Breast epithelium (tissue), 4 donors: ENCODE data around the gene ESPNL. TPM values are rescaled to one million over a fixed set of nuclear protein-coding genes. Genes with fewer than 3 reads are reported as not detected.

Experiments
- DNase-seq, 2 donors: peaks; one replicate each; pipeline ENCODE4 v3.0.0-alpha.2; 2019; ENCODE audit warnings: low spot score in 2 of 2
- H3K27ac ChIP-seq, 2 donors: fragments of 200-600 bp; sonication (generic) in 1 of 2; one replicate each; pipeline ENCODE4 v1.5.1; 2016 to 2019; ENCODE audit warnings: mild to moderate bottlenecking in 1 of 2
- H3K27me3 ChIP-seq, 2 donors: fragments of 200-600 bp; sonication (generic) in 1 of 2; one replicate each; pipeline versions ENCODE4 v1.5.1 to v1.6.0; 2017 to 2019; ENCODE audit warnings: control low read depth in 1 of 2, mild to moderate bottlenecking in 1 of 2
- H3K36me3 ChIP-seq: fragments of 200-600 bp; one replicate; pipeline ENCODE4 v1.5.1; 2019
- H3K4me1 ChIP-seq, 2 donors: fragments of 200-600 bp; sonication (generic); one replicate each; pipeline ENCODE4 v1.5.1; 2016 to 2019; ENCODE audit warnings: control low read depth in 1 of 2
- H3K4me3 ChIP-seq, 3 donors: fragments of 200-600 bp; sonication (generic); 1 replicate in 2 of 3; 2 replicates in 1 of 3; pipeline ENCODE4 v1.5.1; 2016 to 2019; ENCODE audit warnings: mild to moderate bottlenecking in 3 of 3, moderate library complexity in 2 of 3
- H3K9me3 ChIP-seq, 2 donors: fragments of 200-600 bp; sonication (generic) in 1 of 2; one replicate each; pipeline ENCODE4 v1.5.1; 2016 to 2019; ENCODE audit warnings: control low read depth in 1 of 2
- CTCF ChIP-seq, 3 donors: fragments of 450-650 bp; IDR thresholded peaks; one replicate each; pipeline ENCODE4 v1.5.1; 2016 to 2017; ENCODE audit warnings: antibody characterized with exemption in 3 of 3, mild to moderate bottlenecking in 3 of 3, moderate library complexity in 3 of 3
- POLR2A ChIP-seq: fragments of 450-650 bp; IDR thresholded peaks from one replicate; pipeline ENCODE4 v1.6.1; 2016; ENCODE audit warnings: antibody characterized with exemption, mild to moderate bottlenecking, moderate library complexity
- POLR2AphosphoS5 ChIP-seq, 3 donors: sonication (generic); formaldehyde crosslinking; IDR thresholded peaks; one replicate each; pipeline ENCODE4 v1.6.1; 2017; ENCODE audit warnings: antibody characterized with exemption in 3 of 3
- intact Hi-C: fragments of 100-400 bp; cut with DNase I; formaldehyde crosslinking; loops from one replicate; pipeline ENCODE4 v1.15.1; 2023; ENCODE audit warnings: low total_unique reads
- total RNA-seq, 3 donors: library from RNA; depleted of rRNA; stranded (reverse); fragments of >200 nt; gene quantifications; one replicate each; pipeline ENCODE4 v1.1.0, GENCODE V29; 2016

The ESPNL gene
- total RNA-seq, 3 donors from 2014 or later: 0.15 to 1.3 (median 0.64) TPM

- intact Hi-C loops: no loop called here
- TF ChIP-seq CTCF (IDR thresholded peaks at IDR 0.05) (no peak), POLR2A (no peak), POLR2AphosphoS5 (IDR thresholded peaks at IDR 0.05) (no peak)
- Histone ChIP-seq H3K36me3 (no peaks in the 10 kb centered on the region), H3K27ac (no peak overlapping the region), H3K4me1 (no peaks in the 10 kb centered on the region), H3K4me3 (no peak overlapping the region), H3K27me3 (no peaks in the 10 kb centered on the region), H3K9me3 (no peaks in the 10 kb centered on the region)
- no peak for DNase-seq
These were observed 15.4 kb upstream of the ESPNL start for GRCh38 chr2:238084761-238085160.

GRCh38 chr2:238085899-238086298 is 14.2 kb upstream of the ESPNL start:
- intact Hi-C loops: no loop called here
- no peaks in the 10 kb centered on the region for H3K36me3 ChIP-seq
- no peaks in the 10 kb centered on the region for H3K4me1 ChIP-seq
- no peak overlapping the region for H3K27ac ChIP-seq
- no peak for TF ChIP-seq POLR2A
- TF ChIP-seq POLR2AphosphoS5 (IDR thresholded peaks at IDR 0.05): no peak
- no peak for TF ChIP-seq CTCF (IDR thresholded peaks at IDR 0.05)
- no peaks in the 10 kb centered on the region for H3K27me3 ChIP-seq
- DNase-seq: no peak
- no peak overlapping the region for H3K4me3 ChIP-seq
- no peaks in the 10 kb centered on the region for H3K9me3 ChIP-seq

GRCh38 chr2:238087211-238087610 is 12.9 kb upstream of the ESPNL start:
- Histone ChIP-seq H3K27me3 (no peaks in the 10 kb centered on the region), H3K27ac (no peak overlapping the region), H3K4me3 (no peak overlapping the region), H3K36me3 (no peaks in the 10 kb centered on the region), H3K9me3 (no peaks in the 10 kb centered on the region), H3K4me1 (no peaks in the 10 kb centered on the region)
- intact Hi-C loops: no loop called here
- TF ChIP-seq POLR2AphosphoS5 (IDR thresholded peaks at IDR 0.05) (no peak), POLR2A (no peak), CTCF (IDR thresholded peaks at IDR 0.05) (no peak)
- DNase-seq: no peak

- H3K27ac ChIP-seq: no peak overlapping the region
- no peaks in the 10 kb centered on the region for H3K36me3 ChIP-seq
- no peaks in the 10 kb centered on the region for H3K27me3 ChIP-seq
- H3K4me3 ChIP-seq: no peak overlapping the region
- no peak for TF ChIP-seq POLR2AphosphoS5 (IDR thresholded peaks at IDR 0.05)
- no peak for TF ChIP-seq CTCF (IDR thresholded peaks at IDR 0.05)
- no peak for TF ChIP-seq POLR2A
- H3K4me1 ChIP-seq: no peaks in the 10 kb centered on the region
- H3K9me3 ChIP-seq: no peaks in the 10 kb centered on the region
- intact Hi-C loops: no loop called here
- peak in 1 of 2 donors; percentile 4 for DNase-seq
These were observed 9.3 kb upstream of the ESPNL start for GRCh38 chr2:238090887-238091286.

GRCh38 chr2:238091436-238092060 is 8.6 kb upstream of the ESPNL start:
- Histone ChIP-seq H3K9me3 (no peaks in the 10 kb centered on the region), H3K27me3 (no peaks in the 10 kb centered on the region), H3K4me3 (no peak overlapping the region), H3K36me3 (no peaks in the 10 kb centered on the region), H3K27ac (no peak overlapping the region), H3K4me1 (no peaks in the 10 kb centered on the region)
- DNase-seq: peak in 1 of 2 donors; percentile 5
- intact Hi-C loops: no loop called here
- TF ChIP-seq POLR2AphosphoS5 (IDR thresholded peaks at IDR 0.05): no peak
- no peak for TF ChIP-seq CTCF (IDR thresholded peaks at IDR 0.05)
- no peak for TF ChIP-seq POLR2A
